Breast epithelium (tissue), 3 donors: ENCODE data around the gene PRKAA1.
"Not testable (repeated sequence)": the region's sequence is repeated elsewhere in the genome, so short reads cannot be mapped to it uniquely, and the experiment has no call there.

Source experiments
- CTCF ChIP-seq, 3 donors: fragments of 450-650 bp; IDR thresholded peaks; one replicate each; pipeline ENCODE4 v1.5.1; 2016 to 2017; ENCODE audit warnings: antibody characterized with exemption in 3 of 3, mild to moderate bottlenecking in 3 of 3, moderate library complexity in 3 of 3
- POLR2A ChIP-seq: fragments of 450-650 bp; IDR thresholded peaks from one replicate; pipeline ENCODE4 v1.6.1; 2016; ENCODE audit warnings: antibody characterized with exemption, mild to moderate bottlenecking, moderate library complexity

- TF ChIP-seq POLR2A; CTCF (IDR thresholded peaks at IDR 0.05): not testable (repeated sequence)
These were observed 3.8 kb downstream of the PRKAA1 start for GRCh38 chr5:40794340-40794739.
